ENCODE data around the gene ABCA12. TPM values are rescaled to one million over a fixed set of nuclear protein-coding genes. Genes with fewer than 3 reads are reported as not detected.

ABCA12 gene
- total RNA-seq, 4 donors from 2014 or later: not detected

DNA sequence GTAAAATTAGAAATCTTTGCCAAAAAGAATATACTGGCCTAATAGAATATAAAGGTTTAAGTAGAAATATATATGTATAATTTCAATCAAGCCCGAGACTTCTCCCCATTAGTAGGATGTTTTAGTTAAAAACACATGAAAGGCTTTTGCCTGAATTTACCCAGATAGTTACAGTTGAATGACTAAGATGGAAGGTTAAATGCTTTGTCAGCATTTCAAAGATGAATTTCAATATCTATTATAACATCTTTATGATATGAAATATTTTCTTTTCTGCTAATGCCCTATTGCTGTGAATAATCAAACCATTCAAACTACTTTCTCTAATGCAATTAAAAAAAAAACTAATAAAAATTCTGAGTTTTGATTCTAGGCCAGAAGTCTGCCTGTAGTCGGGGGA lies 18.0 kb upstream of the ABCA12 start:
- no peaks in the 10 kb centered on the region for H3K36me3 ChIP-seq
- no peak for DNase-seq (ENCODE audit: extremely low spot score)
- no peak overlapping the region for H3K4me3 ChIP-seq
- H3K4me1 ChIP-seq: no peaks in the 10 kb centered on the region
- H3K27me3 ChIP-seq: no peaks in the 10 kb centered on the region
- intact Hi-C loops (cut with DNase I): no loop called here
- no peaks in the 10 kb centered on the region for H3K9me3 ChIP-seq
- TF ChIP-seq EP300 (IDR thresholded peaks at IDR 0.05) (no peak), POLR2AphosphoS5 (IDR thresholded peaks at IDR 0.05) (no peak), POLR2A (IDR thresholded peaks at IDR 0.05; ENCODE audit: low read depth) (no peak)
- TF ChIP-seq, protein P1, sequence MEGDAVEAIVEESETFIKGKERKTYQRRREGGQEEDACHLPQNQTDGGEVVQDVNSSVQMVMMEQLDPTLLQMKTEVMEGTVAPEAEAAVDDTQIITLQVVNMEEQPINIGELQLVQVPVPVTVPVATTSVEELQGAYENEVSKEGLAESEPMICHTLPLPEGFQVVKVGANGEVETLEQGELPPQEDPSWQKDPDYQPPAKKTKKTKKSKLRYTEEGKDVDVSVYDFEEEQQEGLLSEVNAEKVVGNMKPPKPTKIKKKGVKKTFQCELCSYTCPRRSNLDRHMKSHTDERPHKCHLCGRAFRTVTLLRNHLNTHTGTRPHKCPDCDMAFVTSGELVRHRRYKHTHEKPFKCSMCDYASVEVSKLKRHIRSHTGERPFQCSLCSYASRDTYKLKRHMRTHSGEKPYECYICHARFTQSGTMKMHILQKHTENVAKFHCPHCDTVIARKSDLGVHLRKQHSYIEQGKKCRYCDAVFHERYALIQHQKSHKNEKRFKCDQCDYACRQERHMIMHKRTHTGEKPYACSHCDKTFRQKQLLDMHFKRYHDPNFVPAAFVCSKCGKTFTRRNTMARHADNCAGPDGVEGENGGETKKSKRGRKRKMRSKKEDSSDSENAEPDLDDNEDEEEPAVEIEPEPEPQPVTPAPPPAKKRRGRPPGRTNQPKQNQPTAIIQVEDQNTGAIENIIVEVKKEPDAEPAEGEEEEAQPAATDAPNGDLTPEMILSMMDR (IDR thresholded peaks at IDR 0.05): no peak
- WGBS: 78% methylated on average over 2 of the region's 2 CpGs
- no peak overlapping the region for H3K27ac ChIP-seq (replicated peaks in 1 of 4)

DNA sequence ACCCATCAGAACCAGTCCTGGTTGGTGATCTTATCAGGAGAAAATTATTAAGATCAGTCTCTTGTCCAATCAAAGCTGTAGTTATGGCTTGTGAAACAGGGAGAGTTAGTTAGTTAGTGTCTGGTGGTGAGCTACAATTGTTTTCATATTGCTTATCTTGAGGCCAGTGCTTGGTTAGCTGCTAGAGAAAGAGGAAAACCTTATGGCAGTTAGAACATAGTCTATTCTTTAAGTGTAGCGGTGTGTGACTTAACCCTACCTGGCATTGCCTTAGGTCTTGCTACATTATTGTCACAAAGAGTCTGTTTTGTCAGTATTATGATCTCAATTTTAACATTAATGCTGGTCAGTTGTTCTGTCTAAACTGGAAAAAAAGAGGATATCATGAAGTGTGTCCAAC lies 11.5 kb upstream of the ABCA12 start:
- Histone ChIP-seq H3K9me3 (no peaks in the 10 kb centered on the region), H3K27ac (replicated peaks in 1 of 4) (no peak overlapping the region), H3K27me3 (no peaks in the 10 kb centered on the region), H3K4me3 (no peak overlapping the region), H3K36me3 (no peaks in the 10 kb centered on the region), H3K4me1 (no peaks in the 10 kb centered on the region)
- no peak for DNase-seq (ENCODE audit: extremely low spot score)
- TF ChIP-seq EP300 (IDR thresholded peaks at IDR 0.05) (no peak), POLR2AphosphoS5 (IDR thresholded peaks at IDR 0.05) (no peak), POLR2A (IDR thresholded peaks at IDR 0.05; ENCODE audit: low read depth) (no peak)
- TF ChIP-seq, protein P1 (IDR thresholded peaks at IDR 0.05): no peak
- 100% methylated on average over 1 of the region's 1 CpG for WGBS
- intact Hi-C loops (cut with DNase I): no loop called here

DNA sequence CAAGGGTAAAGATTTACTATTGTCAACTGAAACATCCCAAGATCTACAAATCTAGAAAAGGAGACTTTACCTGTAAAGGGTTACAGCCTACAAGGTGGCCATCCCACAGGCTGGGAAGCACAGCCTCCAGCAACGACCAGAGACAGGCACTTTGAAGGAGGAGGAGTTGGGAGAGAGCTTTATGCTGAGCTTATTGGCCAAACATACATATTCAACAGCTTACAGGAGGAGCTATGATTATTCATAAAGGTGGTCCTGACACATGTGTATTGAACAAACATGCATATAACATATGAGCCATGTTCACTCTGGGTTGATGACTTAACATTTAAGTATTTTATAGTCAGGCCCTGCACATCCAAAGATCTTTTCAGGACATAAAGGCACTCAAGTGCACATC lies 11.1 kb upstream of the ABCA12 start:
- H3K27me3 ChIP-seq: no peaks in the 10 kb centered on the region
- intact Hi-C loops (cut with DNase I): no loop called here
- no peak for DNase-seq (ENCODE audit: extremely low spot score)
- no peaks in the 10 kb centered on the region for H3K4me1 ChIP-seq
- no peaks in the 10 kb centered on the region for H3K36me3 ChIP-seq
- H3K27ac ChIP-seq (replicated peaks in 1 of 4): no peak overlapping the region
- WGBS: 17% methylated on average over 1 of the region's 1 CpG
- no peak overlapping the region for H3K4me3 ChIP-seq
- H3K9me3 ChIP-seq: no peaks in the 10 kb centered on the region
- TF ChIP-seq, protein P1 (IDR thresholded peaks at IDR 0.05): no peak
- TF ChIP-seq POLR2AphosphoS5 (IDR thresholded peaks at IDR 0.05) (no peak), POLR2A (IDR thresholded peaks at IDR 0.05; ENCODE audit: low read depth) (no peak), EP300 (IDR thresholded peaks at IDR 0.05) (no peak)

DNA sequence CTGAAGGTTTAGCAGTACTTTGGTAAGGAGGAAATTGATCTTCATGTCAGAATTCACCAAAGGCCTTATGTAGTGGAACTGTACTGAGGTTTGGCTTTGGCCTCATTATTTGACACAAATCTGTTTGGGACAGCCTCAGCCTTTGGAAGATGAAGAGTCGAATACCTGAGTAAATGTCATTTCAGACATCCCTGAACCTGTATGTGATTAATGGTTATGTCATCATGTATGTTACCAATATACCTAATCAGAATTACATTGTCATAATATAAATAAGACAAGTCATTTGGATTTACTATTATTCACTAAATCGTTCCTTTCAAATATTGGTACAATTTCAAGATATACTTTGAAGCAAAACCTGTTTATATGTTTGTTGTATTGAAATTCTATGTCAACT lies 10.6 kb upstream of the ABCA12 start:
- TF ChIP-seq POLR2AphosphoS5 (IDR thresholded peaks at IDR 0.05) (no peak), POLR2A (IDR thresholded peaks at IDR 0.05; ENCODE audit: low read depth) (no peak), EP300 (IDR thresholded peaks at IDR 0.05) (no peak)
- TF ChIP-seq, protein P1 (IDR thresholded peaks at IDR 0.05): no peak
- Histone ChIP-seq H3K27me3 (no peaks in the 10 kb centered on the region), H3K36me3 (no peaks in the 10 kb centered on the region), H3K9me3 (no peaks in the 10 kb centered on the region), H3K4me3 (no peak overlapping the region), H3K27ac (replicated peaks in 1 of 4) (no peak overlapping the region), H3K4me1 (no peaks in the 10 kb centered on the region)
- WGBS: 88% methylated on average over 2 of the region's 2 CpGs
- intact Hi-C loops (cut with DNase I): no loop called here
- DNase-seq (ENCODE audit: extremely low spot score): no peak

DNA sequence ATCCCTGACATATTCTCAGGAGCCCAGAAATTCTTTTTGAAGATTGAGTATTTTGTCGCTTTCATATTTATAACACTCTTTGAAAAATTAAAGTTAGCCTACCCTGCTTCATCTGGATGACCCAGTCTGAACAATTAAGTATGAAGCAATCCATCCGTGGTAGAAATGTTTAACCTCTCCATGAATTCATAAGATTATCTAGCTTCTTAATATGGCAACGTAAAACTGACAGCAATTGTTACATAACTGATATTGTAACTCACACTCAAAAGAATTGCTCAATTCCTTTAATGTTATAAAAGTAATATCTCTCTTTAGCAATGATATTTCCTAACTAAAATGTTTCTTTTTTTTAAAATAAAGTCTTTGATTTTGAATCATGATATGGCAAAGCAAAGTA lies 7.2 kb upstream of the ABCA12 start:
- no peaks in the 10 kb centered on the region for H3K36me3 ChIP-seq
- H3K4me3 ChIP-seq: no peak overlapping the region
- no peak overlapping the region for H3K27ac ChIP-seq (replicated peaks in 1 of 4)
- no peaks in the 10 kb centered on the region for H3K9me3 ChIP-seq
- DNase-seq (ENCODE audit: extremely low spot score): no peak
- H3K4me1 ChIP-seq: no peaks in the 10 kb centered on the region
- TF ChIP-seq EP300 (IDR thresholded peaks at IDR 0.05): no peak
- TF ChIP-seq, protein P1 (IDR thresholded peaks at IDR 0.05): no peak
- no peak for TF ChIP-seq POLR2AphosphoS5 (IDR thresholded peaks at IDR 0.05)
- no peak for TF ChIP-seq POLR2A (IDR thresholded peaks at IDR 0.05; ENCODE audit: low read depth)
- WGBS: 59% methylated on average over 3 of the region's 3 CpGs
- intact Hi-C loops (cut with DNase I): no loop called here
- no peaks in the 10 kb centered on the region for H3K27me3 ChIP-seq

All from esophagus muscularis mucosa (tissue), 4 donors.